Testis (tissue), 3 donors: ENCODE data around the gene CEBPZ. TPM values are rescaled to one million over a fixed set of nuclear protein-coding genes. Genes with fewer than 3 reads are reported as not detected.

ENCODE experiments used
- DNase-seq: peaks from one replicate; pipeline ENCODE4 v3.0.0-alpha.2; 2019
- H3K27ac ChIP-seq, 2 donors: fragments of 200-600 bp; sonication (generic); one replicate each; pipeline ENCODE4 v1.5.1; 2019
- H3K27me3 ChIP-seq: fragments of 200-600 bp; sonication (generic); one replicate; pipeline ENCODE4 v1.5.1; 2019
- H3K36me3 ChIP-seq: fragments of 200-600 bp; sonication (generic); one replicate; pipeline ENCODE4 v1.5.1; 2017; ENCODE audit warnings: low read depth; ENCODE audit errors: missing control alignments
- H3K4me1 ChIP-seq: fragments of 200-600 bp; sonication (generic); one replicate; pipeline ENCODE4 v1.5.1; 2019
- H3K4me3 ChIP-seq, 2 donors: fragments of 200-600 bp; sonication (generic); one replicate each; pipeline ENCODE4 v1.5.1; 2017 to 2019
- H3K9me3 ChIP-seq: fragments of 200-600 bp; sonication (generic); one replicate; pipeline ENCODE4 v1.5.1; 2017
- POLR2A ChIP-seq: fragments of 450-650 bp; IDR thresholded peaks from one replicate; pipeline ENCODE4 v1.6.1; 2017; ENCODE audit warnings: antibody characterized with exemption, mild to moderate bottlenecking, moderate library complexity
- WGBS, 2 donors: methylation state at CpG; one replicate each; pipeline ENCODE4 v1.1.5; 2018; 5-methylcytosine and 5-hydroxymethylcytosine counted together
- intact Hi-C: fragments of 100-400 bp; cut with DNase I; formaldehyde crosslinking; loops from one replicate; pipeline ENCODE4 v1.15.1; 2023; ENCODE audit warnings: low total_unique reads
- polyA plus RNA-seq: library from polyadenylated mRNA; stranded (reverse); fragments of 350-450 nt; fragmentation: Illumina TruSeq; extraction: RNeasy Lipid Tissue Mini Kit (QIAGEN cat#74804); gene quantifications from one replicate; pipeline ENCODE4 v1.2.3, GENCODE V29; 2014; ENCODE audit warnings: low read depth, low replicate concordance; ENCODE audit not compliant: insufficient read depth
- total RNA-seq, 2 donors: library from RNA; depleted of rRNA; stranded (reverse); fragments of >200 nt; gene quantifications; one replicate each; pipeline ENCODE4 v1.2.3, GENCODE V29; 2016
- TF ChIP-seq, protein P1 (sequence below), 3 experiments: fragments of 450-650 bp in 2 of 3; fragments of 200-600 bp in 1 of 3; sonication (generic) in 1 of 3; IDR thresholded peaks; one replicate each; pipeline ENCODE4 v1.5.1; 2016 to 2019; ENCODE audit warnings: antibody characterized with exemption in 3 of 3, mild to moderate bottlenecking in 2 of 3, moderate library complexity in 1 of 3

The CEBPZ gene
- total and polyA plus RNA-seq, 3 donors from 2014 or later: 29.5 to 60.9 (median 50.5) TPM

DNA sequence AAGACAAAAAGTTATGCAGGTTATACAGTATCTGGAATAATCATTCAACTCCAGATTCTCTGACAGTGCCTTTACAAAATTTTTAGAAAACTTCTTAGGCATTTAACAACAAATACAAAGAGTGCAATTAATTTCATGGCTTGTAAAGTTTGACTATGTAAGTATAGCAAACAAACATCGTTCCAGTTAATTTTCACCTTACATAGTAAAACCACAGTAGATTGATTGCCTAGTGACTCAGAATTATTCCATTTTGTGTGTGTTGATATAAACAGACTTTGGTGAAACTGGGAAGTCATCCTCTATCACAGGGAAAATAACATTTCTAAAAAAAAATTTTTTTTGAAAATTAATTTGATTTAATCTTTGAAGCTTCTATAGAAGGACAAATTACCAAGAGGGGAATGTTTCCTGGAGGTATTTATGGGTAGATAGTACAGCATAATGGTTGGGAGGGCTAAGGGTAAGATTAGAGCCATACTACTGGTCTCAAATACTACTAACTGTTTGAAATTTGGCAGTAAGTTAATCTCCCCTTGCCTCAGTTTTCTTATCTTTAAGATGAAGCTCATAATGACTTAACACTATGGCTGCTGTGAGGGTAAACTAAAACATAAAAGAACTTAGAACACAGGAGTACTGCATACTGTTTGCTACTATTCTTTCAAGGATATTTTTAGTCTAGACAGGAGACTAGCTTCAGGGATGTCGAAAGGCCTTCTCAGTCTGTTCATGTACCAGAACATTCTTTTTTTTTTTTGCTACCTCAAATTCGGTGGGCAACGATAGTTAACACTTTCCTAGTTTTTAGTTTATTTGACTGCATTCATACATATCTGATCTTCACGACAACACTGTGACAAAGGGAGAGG lies 19.7 kb upstream of the CEBPZ start:
- no peaks in the 10 kb centered on the region for H3K27me3 ChIP-seq
- no peak for DNase-seq
- 51 to 67% methylated on average over 5 of the region's 5 CpGs for WGBS, 2 donors
- no peak for TF ChIP-seq POLR2A
- TF ChIP-seq, protein P1, sequence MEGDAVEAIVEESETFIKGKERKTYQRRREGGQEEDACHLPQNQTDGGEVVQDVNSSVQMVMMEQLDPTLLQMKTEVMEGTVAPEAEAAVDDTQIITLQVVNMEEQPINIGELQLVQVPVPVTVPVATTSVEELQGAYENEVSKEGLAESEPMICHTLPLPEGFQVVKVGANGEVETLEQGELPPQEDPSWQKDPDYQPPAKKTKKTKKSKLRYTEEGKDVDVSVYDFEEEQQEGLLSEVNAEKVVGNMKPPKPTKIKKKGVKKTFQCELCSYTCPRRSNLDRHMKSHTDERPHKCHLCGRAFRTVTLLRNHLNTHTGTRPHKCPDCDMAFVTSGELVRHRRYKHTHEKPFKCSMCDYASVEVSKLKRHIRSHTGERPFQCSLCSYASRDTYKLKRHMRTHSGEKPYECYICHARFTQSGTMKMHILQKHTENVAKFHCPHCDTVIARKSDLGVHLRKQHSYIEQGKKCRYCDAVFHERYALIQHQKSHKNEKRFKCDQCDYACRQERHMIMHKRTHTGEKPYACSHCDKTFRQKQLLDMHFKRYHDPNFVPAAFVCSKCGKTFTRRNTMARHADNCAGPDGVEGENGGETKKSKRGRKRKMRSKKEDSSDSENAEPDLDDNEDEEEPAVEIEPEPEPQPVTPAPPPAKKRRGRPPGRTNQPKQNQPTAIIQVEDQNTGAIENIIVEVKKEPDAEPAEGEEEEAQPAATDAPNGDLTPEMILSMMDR (IDR thresholded peaks at IDR 0.05): no peak
- intact Hi-C loops: no loop called here
- H3K4me3 ChIP-seq: no peak overlapping the region
- peak overlapping the region in 1 of 2 donors; percentile 12 for H3K27ac ChIP-seq
- H3K9me3 ChIP-seq: no peaks in the 10 kb centered on the region
- no peaks in the 10 kb centered on the region for H3K4me1 ChIP-seq
- H3K36me3 ChIP-seq: no peaks in the 10 kb centered on the region

DNA sequence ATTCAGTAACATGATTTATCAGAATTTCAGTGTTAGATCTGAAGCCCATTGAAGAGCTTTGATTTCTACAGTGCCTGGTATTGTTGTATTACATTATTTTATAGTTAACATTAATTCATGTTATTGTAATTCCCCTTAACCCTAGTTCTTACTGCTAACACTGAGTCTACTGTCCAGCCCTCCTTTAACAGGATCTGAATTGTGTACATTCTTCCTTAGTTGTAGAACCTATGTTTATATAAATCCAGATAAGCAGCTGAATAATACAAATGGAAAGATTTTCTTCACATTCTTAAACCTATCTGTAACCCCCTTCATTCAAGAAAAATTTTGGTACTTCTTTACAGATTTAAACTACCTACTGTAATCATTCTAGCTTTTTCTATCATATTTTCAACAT lies 14.8 kb upstream of the CEBPZ start:
- Histone ChIP-seq H3K9me3 (no peaks in the 10 kb centered on the region), H3K27ac (no peak overlapping the region), H3K4me1 (no peaks in the 10 kb centered on the region), H3K27me3 (no peaks in the 10 kb centered on the region), H3K36me3 (no peaks in the 10 kb centered on the region), H3K4me3 (no peak overlapping the region)
- intact Hi-C loops: no loop called here
- DNase-seq: no peak
- TF ChIP-seq POLR2A: no peak
- TF ChIP-seq, protein P1 (IDR thresholded peaks at IDR 0.05): no peak

DNA sequence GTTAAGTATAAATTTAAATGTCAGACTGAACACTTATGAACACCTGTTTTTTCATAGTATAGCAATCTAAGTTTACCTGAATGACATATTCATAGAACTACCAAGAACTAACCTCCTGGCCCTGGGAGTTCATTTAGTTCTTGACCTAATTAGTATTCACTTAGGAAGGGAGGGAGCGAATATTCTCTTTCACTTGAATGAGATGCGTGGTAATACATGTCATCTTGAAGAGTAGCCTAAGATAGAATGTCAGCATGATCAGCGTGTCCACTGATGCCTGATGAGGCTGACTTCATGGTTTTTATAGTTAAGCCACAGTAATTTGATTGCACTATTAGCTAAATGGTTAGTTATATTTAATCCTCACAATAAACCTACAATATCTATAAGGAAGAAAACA lies 13.4 kb upstream of the CEBPZ start:
- H3K4me1 ChIP-seq: no peaks in the 10 kb centered on the region
- H3K9me3 ChIP-seq: no peaks in the 10 kb centered on the region
- H3K27ac ChIP-seq: no peak overlapping the region
- no peak overlapping the region for H3K4me3 ChIP-seq
- intact Hi-C loops: no loop called here
- no peaks in the 10 kb centered on the region for H3K27me3 ChIP-seq
- DNase-seq: no peak
- 93 to 95% methylated on average over 3 of the region's 3 CpGs for WGBS, 2 donors
- TF ChIP-seq, protein P1 (IDR thresholded peaks at IDR 0.05): no peak
- TF ChIP-seq POLR2A: no peak
- no peaks in the 10 kb centered on the region for H3K36me3 ChIP-seq

DNA sequence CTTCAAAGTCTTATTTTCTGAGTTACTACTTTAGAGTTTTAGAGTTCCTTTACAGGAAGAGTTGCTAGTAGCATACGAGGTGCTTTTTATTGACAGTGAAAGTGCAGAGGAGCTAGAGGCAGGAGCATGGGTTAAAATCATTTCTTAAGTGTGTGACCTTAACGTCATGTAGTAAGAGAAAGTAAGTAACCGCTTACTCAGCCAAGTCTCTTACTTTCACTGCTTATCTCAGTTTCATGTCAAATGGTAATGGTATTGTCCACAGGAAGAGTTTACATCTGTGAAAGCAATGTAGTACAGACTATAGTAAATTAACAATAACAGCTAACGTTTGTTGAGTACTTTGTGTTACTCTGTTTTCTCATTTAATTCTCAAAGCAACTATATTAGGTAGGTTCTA lies 12.6 kb upstream of the CEBPZ start:
- TF ChIP-seq, protein P1 (IDR thresholded peaks at IDR 0.05): no peak
- no peak for TF ChIP-seq POLR2A
- Histone ChIP-seq H3K36me3 (no peaks in the 10 kb centered on the region), H3K9me3 (no peaks in the 10 kb centered on the region), H3K4me1 (no peaks in the 10 kb centered on the region), H3K27me3 (no peaks in the 10 kb centered on the region), H3K27ac (no peak overlapping the region), H3K4me3 (no peak overlapping the region)
- no peak for DNase-seq
- intact Hi-C loops: no loop called here
- WGBS, 2 donors: 72 to 73% methylated on average over 4 of the region's 4 CpGs

DNA sequence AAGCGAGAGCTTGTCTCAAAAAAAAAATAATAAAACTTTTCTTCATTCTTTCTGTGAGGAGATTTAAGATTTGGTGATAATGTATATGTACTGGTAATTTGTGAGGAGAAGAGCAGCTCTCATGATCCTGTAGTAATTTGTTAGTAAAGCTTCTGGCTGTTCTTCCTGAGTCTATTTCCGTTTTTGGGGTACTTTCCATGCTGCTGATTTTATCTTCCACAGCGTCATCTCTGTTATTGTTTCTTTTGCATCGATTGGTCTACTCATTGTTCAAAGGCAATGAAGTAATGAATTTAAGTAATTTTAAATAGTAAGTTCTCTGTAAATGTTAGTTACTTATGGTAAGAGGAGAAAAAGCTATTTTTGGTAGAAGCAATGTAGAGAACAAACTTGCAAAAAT lies 12.0 kb upstream of the CEBPZ start:
- no peaks in the 10 kb centered on the region for H3K36me3 ChIP-seq

More for the DNA sequence above, 12.0 kb upstream of the CEBPZ start:
- Histone ChIP-seq H3K4me1 (no peaks in the 10 kb centered on the region), H3K27me3 (no peaks in the 10 kb centered on the region), H3K9me3 (no peaks in the 10 kb centered on the region), H3K4me3 (no peak overlapping the region), H3K27ac (no peak overlapping the region)
- WGBS, 2 donors: 92 to 96% methylated on average over 4 of the region's 4 CpGs
- TF ChIP-seq, protein P1 (IDR thresholded peaks at IDR 0.05): no peak
- no peak for TF ChIP-seq POLR2A
- DNase-seq: no peak
- intact Hi-C loops: no loop called here
